HG03097 (cell line): ENCODE results near the gene CDC5L.
"Not testable (repeated sequence)": the region's sequence is repeated elsewhere in the genome, so short reads cannot be mapped to it uniquely, and the experiment has no call there.

Experiments used
- ATAC-seq: cut with Tn5 transposase; IDR thresholded peaks from one replicate; pipeline ENCODE4 v1.9.1; 2021; ENCODE audit not compliant: unreplicated experiment, low FRiP score

Gene CDC5L

DNA sequence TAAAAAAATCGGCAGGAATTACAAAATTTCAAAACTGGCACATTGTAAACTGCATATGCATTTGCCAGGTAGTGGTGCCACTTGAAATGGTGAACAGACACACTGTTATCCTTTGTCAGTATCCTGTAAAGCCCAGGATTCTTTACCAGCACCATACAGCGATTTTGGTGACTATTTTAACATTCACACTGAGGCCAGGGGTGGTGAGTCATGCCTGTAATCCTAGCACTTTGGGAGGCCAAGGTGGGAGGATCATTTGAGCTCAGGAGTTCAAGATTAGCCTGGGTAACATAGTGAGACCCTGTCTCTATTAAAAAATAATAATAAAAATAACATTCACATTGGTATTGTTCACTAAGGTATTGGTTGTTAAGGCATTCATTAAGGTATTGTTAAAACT, 61.7 kb downstream of the CDC5L start:
- ATAC-seq, result not testable (repeated sequence)

DNA sequence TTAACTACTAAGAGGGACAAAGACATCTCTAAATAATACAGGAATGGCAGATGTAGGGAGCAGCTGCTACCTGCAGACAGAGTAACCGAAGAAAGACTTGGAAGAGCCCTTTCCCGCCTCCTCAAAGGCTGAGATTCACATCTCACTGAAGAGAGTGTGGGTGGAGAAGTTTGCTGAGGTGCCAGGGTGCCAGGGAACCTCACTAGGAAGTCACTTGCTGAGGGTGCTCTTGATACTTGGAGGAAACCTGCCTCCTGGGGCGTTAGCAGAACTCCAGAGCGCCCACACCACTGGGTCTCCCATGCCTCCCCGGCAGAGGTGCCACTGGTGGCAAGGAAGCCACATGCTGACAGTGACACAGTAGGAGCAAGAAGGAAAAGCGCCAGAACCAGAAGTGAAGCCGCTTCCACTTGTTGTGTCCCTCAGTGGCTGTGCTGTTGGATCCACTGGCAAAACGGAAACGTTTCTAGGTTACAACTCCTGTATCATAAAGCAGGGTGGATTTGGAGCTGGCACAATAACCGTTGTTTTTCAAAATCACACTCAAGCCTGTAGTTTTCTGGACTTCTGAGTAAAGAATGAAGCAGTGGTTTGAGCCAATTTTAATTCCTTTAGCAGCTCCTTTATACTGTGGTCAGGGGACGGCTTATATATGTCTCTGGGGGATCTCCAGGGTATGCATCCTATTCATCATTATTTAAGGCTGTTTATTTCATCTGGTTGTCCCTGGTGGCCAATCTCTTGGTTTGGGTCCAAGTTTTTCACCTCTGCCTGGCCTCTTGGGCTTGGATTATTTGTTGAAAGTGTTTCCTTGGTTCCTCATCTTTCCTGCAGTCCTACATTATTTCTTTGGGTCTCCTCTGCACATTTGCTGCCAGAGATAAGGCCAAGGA, 64.5 kb downstream of the CDC5L start:
- ATAC-seq, result no peak

DNA sequence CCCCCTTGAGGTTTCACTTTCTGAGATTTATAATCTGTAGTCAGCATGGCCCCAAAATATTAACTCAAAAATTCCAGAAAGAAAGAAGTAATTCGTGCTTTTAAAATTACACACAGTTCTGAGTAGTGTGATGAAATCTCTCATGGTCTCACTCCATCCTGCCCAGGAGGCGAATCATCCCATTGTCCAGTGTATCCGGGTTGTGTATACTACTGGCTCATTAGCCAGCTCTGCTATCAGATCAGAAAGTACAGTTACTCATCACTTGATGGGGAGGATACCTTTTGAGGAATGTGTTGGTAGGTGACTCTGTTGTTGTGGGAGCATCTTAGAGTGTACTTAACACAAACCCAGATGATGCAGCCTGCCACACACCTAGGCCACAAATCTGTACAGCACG, 65.2 kb downstream of the CDC5L start:
- no peak for ATAC-seq

DNA sequence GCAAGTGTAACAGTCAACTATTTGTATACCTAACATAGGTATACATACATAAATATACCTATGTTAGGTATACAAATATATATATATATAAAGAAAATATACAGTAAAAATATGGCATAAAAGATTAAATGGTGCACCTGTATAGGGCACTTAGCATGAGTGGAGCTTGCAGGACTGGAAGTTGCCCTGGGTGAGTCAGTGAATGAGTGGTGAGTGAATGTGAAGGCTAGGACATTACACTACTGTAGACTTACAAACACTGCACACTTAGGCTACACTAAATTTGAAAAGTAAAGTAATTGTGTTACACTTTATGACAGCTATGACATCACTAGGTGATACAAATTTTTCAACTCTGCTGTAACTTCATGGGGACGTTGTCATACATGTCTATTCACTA, 65.6 kb downstream of the CDC5L start:
- ATAC-seq, result no peak

DNA sequence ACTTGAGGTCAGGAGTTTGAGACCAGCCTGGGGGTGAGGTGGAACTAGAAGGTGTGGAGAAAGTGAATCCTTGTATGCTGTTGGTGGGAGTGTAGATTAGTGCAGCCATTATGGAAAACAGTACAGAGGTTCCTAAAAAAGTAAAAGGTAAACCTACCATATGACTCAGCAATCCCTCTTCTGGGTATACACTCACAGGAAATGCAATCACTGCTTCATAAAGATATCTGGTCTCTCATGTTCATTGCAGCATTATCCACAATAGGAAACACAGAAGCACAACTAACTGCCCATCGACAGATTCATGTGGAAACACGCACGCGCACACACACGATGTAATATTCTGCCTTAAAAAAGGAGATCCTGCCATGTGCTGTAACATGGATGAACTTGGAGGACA, 66.7 kb downstream of the CDC5L start:
- ATAC-seq, result no peak

DNA sequence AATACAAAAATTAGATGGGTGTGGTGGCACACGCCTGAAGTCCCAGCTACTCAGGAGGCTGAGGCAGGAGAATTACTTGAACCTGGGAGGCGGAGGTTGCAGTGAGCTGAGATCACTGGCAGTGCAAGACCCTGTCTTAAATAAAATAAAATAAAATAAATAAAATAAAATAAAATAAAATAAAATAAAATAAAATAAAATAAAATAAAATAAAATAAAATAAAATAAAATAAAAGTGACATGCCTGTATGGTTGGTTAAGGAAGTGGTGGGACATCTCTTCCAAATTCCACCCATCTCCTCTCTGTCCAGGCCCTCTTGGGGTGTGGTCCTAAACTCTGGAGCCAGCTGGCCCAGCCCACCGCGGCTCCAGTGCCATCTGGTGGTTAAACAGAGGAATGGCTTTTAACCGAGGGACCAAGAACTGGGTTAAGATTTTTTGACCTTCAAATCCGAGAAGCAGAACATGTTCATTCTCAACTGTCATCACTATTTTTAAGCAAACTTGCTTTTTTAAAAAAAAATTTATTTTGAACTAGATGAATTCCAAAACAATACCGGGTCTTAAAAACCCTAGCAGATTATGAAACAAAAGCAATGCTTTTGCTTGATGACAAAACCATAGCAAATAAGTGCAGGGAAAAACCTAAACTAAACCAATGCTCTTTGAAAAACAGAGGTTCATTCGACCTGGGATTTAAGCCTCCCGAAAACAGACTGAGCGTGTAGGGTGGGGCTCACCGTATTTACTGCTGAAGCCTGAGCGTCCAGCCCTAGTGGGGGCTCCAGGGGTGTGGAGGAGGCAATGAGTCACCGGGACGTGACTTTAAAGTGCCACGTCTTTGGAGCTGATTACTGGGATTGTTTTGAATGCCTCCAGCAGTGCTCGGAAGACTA, 68.8 kb downstream of the CDC5L start:
- ATAC-seq, result peak; percentile 61

DNA sequence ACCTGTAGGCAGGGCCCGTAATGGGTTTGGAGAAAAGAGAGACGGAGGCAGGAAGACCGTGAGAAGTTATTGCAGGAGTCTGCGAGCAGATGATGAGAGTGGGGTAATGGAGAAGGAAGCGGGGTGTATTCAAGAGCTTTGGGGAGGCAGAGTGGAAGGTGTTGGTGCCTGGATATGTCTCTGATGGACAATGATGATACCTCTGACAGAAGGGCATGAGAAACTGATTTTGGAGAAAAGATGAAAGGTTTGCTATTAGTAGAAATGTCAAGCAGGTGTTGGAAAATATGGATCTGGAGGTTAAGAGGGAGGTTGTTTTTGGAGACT, 69.4 kb downstream of the CDC5L start:
- ATAC-seq, result no peak

DNA sequence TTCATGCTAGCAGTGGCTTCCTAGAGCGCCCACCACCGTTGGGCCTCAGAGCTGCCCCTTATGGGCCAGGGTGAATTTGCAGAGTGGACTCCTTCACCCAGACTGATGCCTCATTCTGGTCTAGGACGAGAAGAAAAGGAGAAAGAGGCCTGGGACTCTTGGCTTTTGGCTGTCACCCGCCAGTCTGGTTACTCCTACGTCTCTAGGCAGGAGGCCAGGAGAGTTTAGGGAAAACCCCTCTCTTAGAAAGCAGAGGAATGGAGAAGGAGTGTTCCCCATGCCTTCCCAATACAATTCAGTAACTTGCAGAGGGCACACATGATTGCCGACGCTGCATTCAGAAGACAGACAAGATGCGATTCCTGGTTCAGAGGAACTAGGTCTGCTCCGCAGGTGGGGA, 70.1 kb downstream of the CDC5L start:
- ATAC-seq, result no peak

DNA sequence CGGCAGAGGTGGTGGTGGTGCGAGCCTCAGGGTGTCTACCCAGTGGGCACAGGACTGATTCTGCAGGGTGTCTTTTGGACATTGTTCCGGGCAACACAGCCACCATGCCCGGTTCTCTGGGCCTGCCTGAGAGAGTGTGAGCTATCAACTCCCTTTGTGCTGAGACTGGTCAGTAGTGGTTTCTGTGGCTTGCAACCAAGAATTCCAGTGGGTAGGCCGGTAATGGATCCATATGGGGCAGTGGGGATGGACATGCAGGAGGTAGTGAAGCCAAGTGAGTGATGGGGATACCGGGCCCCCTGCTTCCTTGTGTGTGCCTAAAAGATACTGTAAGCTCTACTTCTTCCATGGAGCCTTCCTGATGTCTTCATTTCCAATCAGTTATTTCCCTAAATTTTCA, 71.0 kb downstream of the CDC5L start:
- ATAC-seq, result no peak

DNA sequence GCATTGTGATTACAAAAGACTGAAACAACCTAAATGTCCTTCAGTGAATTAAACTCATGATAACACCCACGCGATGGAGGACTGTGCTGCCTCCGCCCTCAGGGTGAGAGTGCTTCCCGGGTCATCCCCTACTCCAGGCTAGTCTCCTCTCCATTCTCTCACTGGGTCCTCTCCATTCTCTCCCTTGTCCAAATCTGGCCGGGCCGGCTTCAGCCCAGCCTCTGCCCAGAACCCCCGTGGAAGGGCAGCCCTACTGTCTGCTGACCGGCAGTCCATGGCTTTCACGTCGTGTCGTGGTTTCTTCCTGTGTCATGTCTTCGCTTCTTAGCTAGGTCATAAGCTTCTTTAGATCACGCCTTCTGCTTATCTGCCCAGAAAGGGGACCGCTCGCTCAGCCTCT, 74.8 kb downstream of the CDC5L start:
- ATAC-seq, result no peak

DNA sequence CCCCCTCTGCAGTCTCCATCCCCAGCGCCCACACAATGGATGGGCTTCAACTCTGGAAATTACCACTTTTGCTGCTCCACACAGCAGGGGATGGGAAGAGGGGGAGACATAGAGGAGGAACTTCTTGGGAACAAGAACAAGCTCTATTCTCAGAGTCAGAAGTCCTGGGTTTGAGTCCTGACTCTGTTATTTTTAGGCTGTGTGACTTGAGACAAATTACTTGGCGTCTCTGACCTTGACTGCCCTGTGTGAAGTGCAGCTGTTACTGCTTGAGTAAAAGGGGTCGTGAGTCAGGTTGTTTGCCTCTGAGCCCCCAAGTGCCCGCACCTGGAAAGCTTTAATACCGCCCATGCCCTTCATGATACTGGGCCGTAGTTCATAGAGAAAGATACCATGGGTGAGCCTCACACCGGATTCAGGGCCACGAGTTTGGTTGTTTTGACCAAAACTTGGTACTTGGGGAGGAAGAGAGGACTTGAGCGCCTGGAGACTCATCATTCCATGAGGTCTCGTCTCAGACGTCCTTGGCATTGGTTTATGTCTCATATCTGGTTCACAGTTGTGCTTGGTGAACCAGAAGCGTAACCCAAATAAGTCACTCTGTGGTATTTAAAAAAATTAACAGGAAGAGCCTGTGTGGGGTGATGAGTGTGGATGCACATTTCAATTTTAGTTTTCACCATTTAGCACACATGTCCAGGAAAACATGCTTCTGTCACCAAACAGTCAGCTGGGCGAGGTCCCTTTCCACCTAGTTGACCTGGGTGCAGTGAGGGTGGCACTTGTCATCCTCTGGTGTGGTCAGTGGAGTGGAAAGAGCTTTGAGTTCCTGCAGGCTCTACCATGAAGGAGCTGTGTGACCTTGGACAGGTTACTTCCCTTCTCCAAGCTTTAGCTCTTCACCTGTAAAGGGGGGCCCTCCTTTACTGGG, 75.6 kb downstream of the CDC5L start:
- no peak for ATAC-seq

DNA sequence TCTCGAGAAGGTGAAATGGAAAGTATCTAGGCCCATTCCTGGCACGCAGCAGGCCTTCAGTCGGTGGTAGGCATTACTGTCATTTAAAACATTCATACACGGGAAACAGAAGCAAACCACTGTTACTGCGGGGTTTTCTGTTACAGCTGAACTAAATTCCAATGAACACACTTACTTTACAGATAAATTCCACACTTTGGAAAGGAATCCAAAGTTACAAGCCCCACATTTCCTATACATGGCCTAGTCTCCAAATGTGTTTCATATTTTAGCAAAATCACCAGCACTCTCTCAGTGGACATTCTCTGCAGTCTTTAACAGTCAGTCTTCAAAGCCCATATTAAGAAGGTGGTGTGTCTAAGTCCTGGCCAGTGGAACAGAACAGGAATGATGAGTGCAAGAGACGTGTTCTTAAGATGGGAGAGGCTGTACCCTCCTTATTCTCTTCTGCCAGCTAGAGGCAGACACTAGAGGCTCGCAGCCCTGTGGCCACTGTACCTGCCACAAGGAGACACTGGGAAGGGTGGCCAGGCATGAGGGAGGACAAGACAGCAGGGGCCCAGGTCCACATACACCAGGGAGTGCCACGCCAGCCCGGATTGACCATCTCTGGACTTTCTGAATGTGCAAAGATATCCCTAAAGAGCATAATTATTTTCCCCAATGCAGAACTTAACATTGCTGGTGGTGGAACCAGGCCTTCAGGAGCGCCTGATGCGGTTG, 76.4 kb downstream of the CDC5L start:
- no peak for ATAC-seq

DNA sequence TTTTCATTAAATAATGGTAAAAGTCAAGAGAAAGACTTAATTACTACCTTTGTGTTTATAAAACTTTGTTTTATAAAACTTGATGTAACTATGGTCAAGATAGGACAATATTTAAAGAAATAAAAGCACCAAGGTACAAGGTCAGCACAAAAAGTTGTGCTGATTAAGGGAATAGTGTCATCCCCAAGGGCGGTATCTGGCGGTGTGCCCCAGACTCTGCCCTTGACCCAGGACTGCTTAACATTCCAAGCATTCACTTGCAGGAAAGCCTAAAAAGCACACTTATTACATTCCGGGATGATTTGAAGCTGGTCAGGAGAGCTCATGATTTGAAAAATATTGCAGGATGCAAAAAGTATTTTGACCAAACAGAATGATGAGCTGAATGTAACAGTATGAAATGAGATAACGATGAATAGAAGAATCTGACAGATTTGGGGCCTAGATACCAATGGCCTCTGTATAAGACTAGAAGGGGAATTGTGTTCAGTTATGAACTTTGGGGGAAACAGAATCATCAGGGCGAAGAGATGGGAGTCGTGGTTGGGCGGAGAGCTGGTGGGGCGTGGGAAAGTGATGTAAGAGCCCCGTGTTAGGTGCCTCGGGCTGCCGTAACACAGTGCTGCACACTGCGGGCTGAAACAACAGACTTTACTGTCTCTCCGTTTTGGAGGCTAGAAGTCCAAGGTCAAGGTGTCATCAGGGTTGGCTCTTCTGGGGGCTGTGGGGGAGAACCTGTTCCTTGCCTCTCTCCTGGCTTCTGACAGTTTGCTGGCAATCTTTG, 77.2 kb downstream of the CDC5L start:
- ATAC-seq, result no peak

DNA sequence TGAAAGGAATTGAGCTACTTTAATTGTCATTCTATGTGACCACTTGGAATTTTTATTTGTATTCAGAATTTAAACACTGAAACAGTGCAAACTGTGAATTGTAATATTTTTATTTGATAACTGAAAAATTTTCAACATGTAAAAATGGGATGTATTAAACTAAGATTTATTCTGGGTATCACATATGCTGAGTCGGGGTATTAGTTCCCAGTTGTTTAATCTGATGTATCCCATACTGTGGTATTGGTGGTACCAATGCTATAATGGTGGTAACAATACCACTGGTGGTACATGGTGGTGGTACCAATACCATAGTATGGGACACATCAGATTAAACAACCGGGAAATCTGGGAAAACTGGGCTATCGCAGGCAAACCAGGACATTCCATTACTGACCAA, 79.4 kb downstream of the CDC5L start:
- no peak for ATAC-seq

DNA sequence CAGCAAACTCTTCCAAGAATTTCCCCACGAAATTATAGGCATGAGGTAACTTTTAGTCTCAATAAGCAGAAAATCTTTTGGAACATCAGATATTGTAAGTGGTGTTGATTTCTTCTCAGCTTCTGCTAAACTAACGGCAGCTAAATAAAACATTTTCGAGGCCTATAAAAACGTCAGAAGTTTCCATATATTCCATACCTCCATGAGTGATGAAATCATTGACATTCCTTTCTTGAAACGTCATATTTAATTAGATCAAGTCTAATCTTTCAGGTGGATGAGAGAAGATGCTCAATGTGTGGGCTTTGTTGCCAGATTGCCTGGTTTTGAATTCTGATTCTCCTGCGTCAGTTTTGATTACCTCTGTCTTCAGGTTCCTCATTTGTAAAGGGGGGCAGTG, 81.3 kb downstream of the CDC5L start:
- ATAC-seq, result no peak

DNA sequence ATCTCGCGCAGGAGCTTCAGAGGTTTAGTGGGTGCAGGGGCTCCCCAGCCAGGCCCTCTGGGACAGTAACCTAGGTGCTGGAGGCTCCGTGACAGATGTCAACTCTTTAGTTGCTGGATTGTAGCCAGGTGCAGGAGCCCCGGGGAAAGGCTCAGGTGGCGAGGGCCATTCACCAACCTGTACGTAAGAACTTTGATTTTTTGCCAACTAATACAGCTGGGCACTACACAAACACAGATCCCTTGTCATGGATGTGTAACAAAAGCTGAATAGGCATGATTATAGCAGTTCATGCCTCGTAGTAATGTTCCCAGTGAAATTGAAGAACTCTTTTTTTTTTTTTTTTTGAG, 82.6 kb downstream of the CDC5L start:
- no peak for ATAC-seq

DNA sequence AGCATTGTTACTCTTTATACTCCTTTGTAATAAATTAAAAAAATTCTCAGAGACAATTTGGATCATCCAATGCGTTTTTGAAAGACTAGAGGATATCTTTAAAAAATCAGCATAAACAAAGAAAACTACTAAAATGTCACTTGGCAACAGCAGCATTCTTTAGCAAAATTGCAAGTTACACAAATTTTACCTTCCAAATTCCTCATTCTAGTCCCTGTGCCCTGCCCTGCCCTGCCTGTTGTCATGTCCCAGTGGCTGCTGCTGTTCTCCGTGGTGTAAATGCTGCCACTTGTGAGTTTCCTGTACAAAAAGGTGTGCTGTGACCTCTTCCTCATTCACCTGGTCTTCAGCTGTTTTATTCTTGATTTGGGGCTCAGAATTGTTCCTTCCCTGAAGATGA, 83.2 kb downstream of the CDC5L start:
- ATAC-seq, result no peak

DNA sequence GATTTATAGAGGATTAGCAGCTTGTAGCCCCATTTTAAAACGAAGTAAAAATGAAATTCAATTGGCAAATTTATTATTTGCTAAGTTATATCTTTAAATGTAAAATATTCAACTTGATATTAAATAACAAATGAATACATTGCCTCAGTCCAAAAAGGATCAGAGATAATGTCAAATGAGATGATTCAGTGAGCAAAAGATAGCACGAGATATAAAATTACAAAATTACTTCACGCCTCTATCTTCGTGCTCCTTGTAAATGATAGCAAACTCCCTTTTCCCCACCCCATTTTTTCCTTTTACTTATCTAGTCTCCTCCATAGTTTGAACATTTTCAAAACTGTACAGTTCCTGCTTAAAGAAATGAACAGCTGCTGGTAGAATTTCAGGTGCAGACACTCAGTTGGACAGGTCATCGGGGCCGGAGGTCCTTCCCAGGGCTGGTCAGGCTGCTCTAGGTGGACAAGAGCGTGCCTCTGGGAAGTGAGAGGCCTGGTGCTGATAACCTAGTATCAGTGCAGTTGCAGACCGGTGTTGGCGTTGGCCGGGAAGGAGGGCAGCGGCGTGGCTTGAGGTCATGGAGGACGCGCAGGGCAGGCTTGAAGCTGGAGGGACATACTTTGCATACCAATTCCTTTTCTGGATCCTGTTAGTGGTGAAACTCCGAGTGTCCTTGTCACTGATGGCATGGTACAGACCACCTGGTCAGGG, 83.9 kb downstream of the CDC5L start:
- no peak for ATAC-seq
